ENCODE data around the gene SEMA5A. TPM values are rescaled to one million over a fixed set of nuclear protein-coding genes. Genes with fewer than 3 reads are reported as not detected.

The SEMA5A gene
- total RNA-seq, 1 experiment from 2014 or later: 34.3 TPM

GRCh38 chr5:9343146-9343850 lies 202.6 kb downstream of the SEMA5A start:
- BruUV-seq (replicated peaks): no TSS peak
- Histone ChIP-seq H3K27me3 (replicated peaks; ENCODE audit: control insufficient read depth, insufficient read depth, low read length) (no peaks in the 10 kb centered on the region), H3K4me1 (peaks cover 14% of the 10 kb centered on the region), H3K36me3 (ENCODE audit: control insufficient read depth, insufficient read depth, low read length) (no peaks in the 10 kb centered on the region; the same call in 1 of the 2 replicates), H3K9me3 (no peaks in the 10 kb centered on the region), H3K4me3 (ENCODE audit: low read depth, low read length) (no peak overlapping the region)
- DNase-seq: no peak
- TF ChIP-seq CTCF (IDR thresholded peaks at IDR 0.05; ENCODE audit: insufficient read depth in 1 of 2, low read depth in 1 of 2, low read length in 1 of 2, severe bottlenecking in 1 of 2, unreplicated experiment in 1 of 2): no peak
- H3K9me3 Mint-ChIP-seq (ENCODE audit: unreplicated experiment): peaks cover 10% of the 10 kb centered on the region
- no peak overlapping the region for H3K4me3 Mint-ChIP-seq (ENCODE audit: unreplicated experiment)
- CTCF ChIA-PET: interaction anchor here (0.9 kb wide), 1 partner anchor 12 kb away, joined by 3 read pairs; no protein-coding TSS in a partner anchor
- H3K27me3 Mint-ChIP-seq (ENCODE audit: insufficient read depth, unreplicated experiment): no peaks in the 10 kb centered on the region
- POLR2A ChIA-PET: no interaction called here
- no peak overlapping the region for H3K27ac Mint-ChIP-seq (ENCODE audit: unreplicated experiment)
- peaks cover 6% of the 10 kb centered on the region for H3K36me3 Mint-ChIP-seq (ENCODE audit: insufficient read depth, unreplicated experiment)
- intact Hi-C loops (cut with micrococcal nuclease; ENCODE audit: unreplicated experiment): no loop called here
- H3K4me1 Mint-ChIP-seq (ENCODE audit: low read depth, unreplicated experiment): peaks cover 6% of the 10 kb centered on the region

GRCh38 chr5:9342161-9342787 lies 203.6 kb downstream of the SEMA5A start:
- H3K36me3 Mint-ChIP-seq (ENCODE audit: insufficient read depth, unreplicated experiment): peaks cover 6% of the 10 kb centered on the region
- no peak for DNase-seq
- Histone ChIP-seq H3K9me3 (no peaks in the 10 kb centered on the region), H3K36me3 (ENCODE audit: control insufficient read depth, insufficient read depth, low read length) (no peaks in the 10 kb centered on the region; the same call in 1 of the 2 replicates), H3K4me1 (peaks cover 3% of the 10 kb centered on the region), H3K4me3 (ENCODE audit: low read depth, low read length) (no peak overlapping the region), H3K27me3 (replicated peaks; ENCODE audit: control insufficient read depth, insufficient read depth, low read length) (no peaks in the 10 kb centered on the region)
- H3K27ac Mint-ChIP-seq (ENCODE audit: unreplicated experiment): no peak overlapping the region
- H3K4me3 Mint-ChIP-seq (ENCODE audit: unreplicated experiment): no peak overlapping the region
- peaks cover 3% of the 10 kb centered on the region for H3K4me1 Mint-ChIP-seq (ENCODE audit: low read depth, unreplicated experiment)
- CTCF ChIA-PET: no interaction called here
- H3K9me3 Mint-ChIP-seq (ENCODE audit: unreplicated experiment): peaks cover 10% of the 10 kb centered on the region
- no peak for TF ChIP-seq CTCF (IDR thresholded peaks at IDR 0.05; ENCODE audit: insufficient read depth in 1 of 2, low read depth in 1 of 2, low read length in 1 of 2, severe bottlenecking in 1 of 2, unreplicated experiment in 1 of 2)
- POLR2A ChIA-PET: no interaction called here
- H3K27me3 Mint-ChIP-seq (ENCODE audit: insufficient read depth, unreplicated experiment): no peaks in the 10 kb centered on the region
- no TSS peak for BruUV-seq (replicated peaks)
- intact Hi-C loops (cut with micrococcal nuclease; ENCODE audit: unreplicated experiment): no loop called here

- no peaks in the 10 kb centered on the region for H3K4me1 ChIP-seq
- DNase-seq: no peak
- intact Hi-C loops (cut with micrococcal nuclease; ENCODE audit: unreplicated experiment): no loop called here
- ChIA-PET CTCF (no interaction called here), POLR2A (no interaction called here)
- H3K9me3 ChIP-seq: no peaks in the 10 kb centered on the region
- no peak overlapping the region for H3K4me3 Mint-ChIP-seq (ENCODE audit: unreplicated experiment)
- H3K4me3 ChIP-seq (ENCODE audit: low read depth, low read length): no peak overlapping the region
- no peak overlapping the region for H3K27ac Mint-ChIP-seq (ENCODE audit: unreplicated experiment)
- TF ChIP-seq CTCF (IDR thresholded peaks at IDR 0.05; ENCODE audit: insufficient read depth in 1 of 2, low read depth in 1 of 2, low read length in 1 of 2, severe bottlenecking in 1 of 2, unreplicated experiment in 1 of 2): no peak
- H3K9me3 Mint-ChIP-seq (ENCODE audit: unreplicated experiment): peaks cover 10% of the 10 kb centered on the region
- no peaks in the 10 kb centered on the region for H3K27me3 Mint-ChIP-seq (ENCODE audit: insufficient read depth, unreplicated experiment)
- no TSS peak for BruUV-seq (replicated peaks)
- peaks cover 11% of the 10 kb centered on the region for H3K36me3 Mint-ChIP-seq (ENCODE audit: insufficient read depth, unreplicated experiment)
- no peaks in the 10 kb centered on the region for H3K4me1 Mint-ChIP-seq (ENCODE audit: low read depth, unreplicated experiment)
- H3K36me3 ChIP-seq (ENCODE audit: control insufficient read depth, insufficient read depth, low read length): no peaks in the 10 kb centered on the region; the same call in 1 of the 2 replicates
- H3K27me3 ChIP-seq (replicated peaks; ENCODE audit: control insufficient read depth, insufficient read depth, low read length): no peaks in the 10 kb centered on the region
Observed at GRCh38 chr5:9340085-9340484, 205.8 kb downstream of the SEMA5A start.
